Measurements from ENCODE around the gene TSSK6.

- TF ChIP-seq CTCF (IDR thresholded peaks at IDR 0.05) (no peak), POLR2A (IDR thresholded peaks at IDR 0.05) (no peak)
These were observed 28.8 kb downstream of the TSSK6 start for GRCh38 chr19:19486343-19487076.
